ENCODE data around the gene PHF20.
"Not testable (repeated sequence)": the region's sequence is repeated elsewhere in the genome, so short reads cannot be mapped to it uniquely, and the experiment has no call there.

PHF20 gene

DNA sequence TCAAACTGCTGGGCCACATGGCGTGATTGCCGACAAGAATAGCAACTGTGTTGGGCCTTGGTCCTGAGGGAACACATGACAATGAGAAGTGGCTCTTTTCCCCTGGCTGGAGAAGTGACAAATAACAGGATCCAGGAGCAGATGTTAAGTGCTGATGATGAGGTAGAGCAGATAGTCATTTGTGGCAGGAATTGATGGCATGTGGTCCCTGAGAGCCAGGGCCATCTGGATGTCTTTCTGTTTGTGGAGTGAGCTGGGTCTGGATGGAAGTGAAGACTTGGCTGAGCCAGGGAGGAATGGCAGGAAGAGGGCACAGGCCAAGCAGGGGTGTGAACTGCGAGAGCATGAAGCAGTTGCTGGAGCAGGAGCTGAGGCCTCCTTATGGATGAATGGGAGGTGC, 114.7 kb downstream of the PHF20 start:
- peaks cover 7% of the 10 kb centered on the region for H3K36me3 ChIP-seq (ENCODE audit: control insufficient read depth, insufficient read depth, low read length)
- no peaks in the 10 kb centered on the region for H3K27me3 ChIP-seq (replicated peaks; ENCODE audit: control insufficient read depth, insufficient read depth, low read length)
- no peak for TF ChIP-seq CTCF (IDR thresholded peaks at IDR 0.05; ENCODE audit: insufficient read depth, low read length, poor library complexity, severe bottlenecking)
- DNase-seq (ENCODE audit: extremely low read depth, insufficient read length): no peak
- H3K4me3 ChIP-seq (replicated peaks; ENCODE audit: low read depth, low read length): no peak overlapping the region

DNA sequence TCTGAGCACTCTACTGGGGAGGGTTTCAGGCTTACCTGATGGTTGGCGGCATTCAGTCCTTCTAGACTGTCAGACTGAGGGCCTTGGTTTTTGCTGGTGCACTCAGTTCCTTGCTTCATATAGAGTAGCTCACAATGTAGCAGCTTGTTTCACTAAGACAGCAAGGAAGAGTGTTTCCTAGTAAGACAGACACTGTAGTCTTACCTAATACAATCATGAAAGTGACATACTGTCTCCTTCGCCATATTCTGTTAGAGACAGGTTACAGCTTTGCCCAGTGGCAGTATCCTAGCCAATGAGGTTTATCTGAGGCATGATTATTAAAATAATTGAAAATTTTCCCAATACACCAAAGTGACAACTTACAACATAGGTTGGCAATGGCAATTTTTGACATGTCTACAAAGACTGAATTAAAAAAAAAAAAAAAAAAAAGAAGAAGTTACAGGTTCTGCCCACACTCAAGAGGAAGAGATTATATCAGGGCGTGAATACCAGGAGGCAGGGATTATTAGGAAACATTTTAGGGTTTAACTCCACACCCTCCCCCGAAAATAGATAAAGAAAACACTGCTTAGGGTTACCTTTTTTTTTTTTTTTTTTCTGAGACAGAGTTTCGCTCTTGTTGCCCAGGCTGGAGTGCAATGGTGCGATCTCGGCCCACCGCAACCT, 115.7 kb downstream of the PHF20 start:
- TF ChIP-seq CTCF (IDR thresholded peaks at IDR 0.05; ENCODE audit: insufficient read depth, low read length, poor library complexity, severe bottlenecking): no peak
- Histone ChIP-seq H3K4me3 (replicated peaks; ENCODE audit: low read depth, low read length) (no peak overlapping the region), H3K36me3 (ENCODE audit: control insufficient read depth, insufficient read depth, low read length) (peaks cover 7% of the 10 kb centered on the region), H3K27me3 (replicated peaks; ENCODE audit: control insufficient read depth, insufficient read depth, low read length) (no peaks in the 10 kb centered on the region)
- no peak for DNase-seq (ENCODE audit: extremely low read depth, insufficient read length)

DNA sequence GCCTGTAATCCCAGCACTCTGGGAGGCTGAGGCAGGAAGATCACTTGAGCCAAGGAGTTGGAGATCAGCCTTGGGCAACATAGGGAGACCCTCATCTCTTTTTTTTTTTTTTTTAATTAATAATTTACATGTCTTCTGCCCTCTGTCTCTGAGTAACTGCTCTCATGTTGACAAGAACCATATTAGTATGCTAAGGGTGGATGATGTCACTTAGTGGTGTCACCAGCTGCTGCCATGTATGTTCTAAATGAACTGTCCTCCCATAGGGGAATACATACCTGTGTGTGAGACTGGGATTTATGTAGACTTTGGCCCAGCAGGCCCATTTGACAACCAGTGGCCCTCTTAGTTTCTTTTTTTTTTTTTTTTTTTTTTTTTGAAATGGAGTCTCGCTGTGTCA, 116.8 kb downstream of the PHF20 start:
- H3K27me3 ChIP-seq (replicated peaks; ENCODE audit: control insufficient read depth, insufficient read depth, low read length): no peaks in the 10 kb centered on the region
- DNase-seq (ENCODE audit: extremely low read depth, insufficient read length): no peak
- H3K36me3 ChIP-seq (ENCODE audit: control insufficient read depth, insufficient read depth, low read length): peaks cover 7% of the 10 kb centered on the region
- TF ChIP-seq CTCF (IDR thresholded peaks at IDR 0.05; ENCODE audit: insufficient read depth, low read length, poor library complexity, severe bottlenecking): no peak
- no peak overlapping the region for H3K4me3 ChIP-seq (replicated peaks; ENCODE audit: low read depth, low read length)

DNA sequence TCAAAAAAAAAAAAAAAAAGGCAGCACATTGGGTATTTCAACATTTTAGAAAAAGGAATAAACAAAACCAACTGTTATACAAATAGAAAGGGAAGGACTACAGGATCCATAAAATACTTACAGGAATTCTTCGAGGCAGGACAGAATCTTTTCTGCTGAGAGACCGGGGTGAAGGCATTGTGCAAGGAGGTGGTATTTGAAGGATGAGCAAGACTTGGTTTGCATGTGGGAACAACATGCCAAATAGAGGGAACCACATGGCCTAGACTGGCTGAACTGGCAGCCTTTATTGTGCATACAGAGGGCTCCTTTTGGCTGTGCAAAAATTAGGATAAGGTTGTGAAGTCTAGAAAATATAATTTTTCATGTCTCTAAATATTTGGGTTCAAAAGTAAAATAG, 119.6 kb downstream of the PHF20 start:
- no peak for DNase-seq (ENCODE audit: extremely low read depth, insufficient read length)
- H3K4me3 ChIP-seq (replicated peaks; ENCODE audit: low read depth, low read length): no peak overlapping the region
- H3K27me3 ChIP-seq (replicated peaks; ENCODE audit: control insufficient read depth, insufficient read depth, low read length): no peaks in the 10 kb centered on the region
- TF ChIP-seq CTCF (IDR thresholded peaks at IDR 0.05; ENCODE audit: insufficient read depth, low read length, poor library complexity, severe bottlenecking): no peak
- peaks cover 4% of the 10 kb centered on the region for H3K36me3 ChIP-seq (ENCODE audit: control insufficient read depth, insufficient read depth, low read length)

GRCh38 chr20:35892871-35893270, 121.1 kb downstream of the PHF20 start:
- Histone ChIP-seq H3K36me3 (ENCODE audit: control insufficient read depth, insufficient read depth, low read length) (no peaks in the 10 kb centered on the region; the same call in 1 of the 2 replicates), H3K4me3 (replicated peaks; ENCODE audit: low read depth, low read length) (no peak overlapping the region), H3K27me3 (replicated peaks; ENCODE audit: control insufficient read depth, insufficient read depth, low read length) (no peaks in the 10 kb centered on the region)
- no peak for TF ChIP-seq CTCF (IDR thresholded peaks at IDR 0.05; ENCODE audit: insufficient read depth, low read length, poor library complexity, severe bottlenecking)
- no peak for DNase-seq (ENCODE audit: extremely low read depth, insufficient read length)

GRCh38 chr20:35893942-35894341, 122.1 kb downstream of the PHF20 start:
- peaks cover 2% of the 10 kb centered on the region; the same call in 1 of the 2 replicates for H3K36me3 ChIP-seq (ENCODE audit: control insufficient read depth, insufficient read depth, low read length)
- H3K4me3 ChIP-seq (replicated peaks; ENCODE audit: low read depth, low read length): no peak overlapping the region
- H3K27me3 ChIP-seq (replicated peaks; ENCODE audit: control insufficient read depth, insufficient read depth, low read length): no peaks in the 10 kb centered on the region
- DNase-seq (ENCODE audit: extremely low read depth, insufficient read length): peak; percentile 69
- TF ChIP-seq CTCF (IDR thresholded peaks at IDR 0.05; ENCODE audit: insufficient read depth, low read length, poor library complexity, severe bottlenecking): no peak

DNA sequence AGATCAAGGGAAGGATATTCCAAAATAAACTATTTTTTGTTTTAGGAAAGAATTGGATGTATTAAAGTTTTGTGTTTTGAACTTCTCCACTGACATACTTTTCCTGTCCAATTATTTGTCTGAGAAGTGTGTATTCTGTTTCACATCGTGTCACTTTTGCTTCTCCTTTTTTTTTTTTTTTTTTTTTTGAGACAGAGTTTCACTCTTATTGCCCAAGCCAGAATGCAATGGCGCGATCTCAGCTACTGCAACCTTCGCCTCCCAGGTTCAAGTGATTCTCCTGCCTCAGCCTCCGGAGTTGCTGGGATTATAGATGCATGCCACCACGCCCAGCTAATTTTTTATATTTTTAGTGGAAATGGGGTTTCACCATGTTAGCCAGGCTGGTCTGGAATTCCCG, 123.7 kb downstream of the PHF20 start:
- H3K4me3 ChIP-seq (replicated peaks; ENCODE audit: low read depth, low read length); H3K36me3 ChIP-seq (ENCODE audit: control insufficient read depth, insufficient read depth, low read length); DNase-seq (ENCODE audit: extremely low read depth, insufficient read length): not testable (repeated sequence)

More for the DNA sequence above, 123.7 kb downstream of the PHF20 start:
- H3K27me3 ChIP-seq (replicated peaks; ENCODE audit: control insufficient read depth, insufficient read depth, low read length): not testable (repeated sequence)
